Trophoblast cell (in vitro differentiated cells and primary cell): ENCODE data around the gene PCDHA3. TPM values are rescaled to one million over a fixed set of nuclear protein-coding genes. Genes with fewer than 3 reads are reported as not detected.

Experiments used
- DNase-seq, 2 donors: peaks; one replicate each; pipeline ENCODE4 v3.0.0-alpha.2; 2016
- H2AFZ ChIP-seq: 2 replicates; pipeline ENCODE4 v1.6.1; 2013; ENCODE audit warnings: low read length, moderate library complexity, mild to moderate bottlenecking; ENCODE audit not compliant: insufficient read depth, poor library complexity
- H2AK5ac ChIP-seq: 2 replicates; pipeline ENCODE4 v1.6.1; 2013; ENCODE audit warnings: mild to moderate bottlenecking, low read length
- H2BK120ac ChIP-seq: 2 replicates; pipeline ENCODE4 v1.6.1; 2013; ENCODE audit warnings: low read length, mild to moderate bottlenecking, moderate library complexity; ENCODE audit not compliant: insufficient read depth, poor library complexity
- H2BK12ac ChIP-seq: 2 replicates; pipeline ENCODE4 v1.6.1; 2013; ENCODE audit warnings: mild to moderate bottlenecking, low read length, moderate library complexity
- H2BK5ac ChIP-seq: 2 replicates; pipeline ENCODE4 v1.6.1; 2013; ENCODE audit warnings: low read length, low read depth, moderate library complexity, mild to moderate bottlenecking; ENCODE audit not compliant: poor library complexity
- H3K14ac ChIP-seq: 2 replicates; pipeline ENCODE4 v1.6.1; 2013; ENCODE audit warnings: mild to moderate bottlenecking, low read length
- H3K18ac ChIP-seq: 2 replicates; pipeline ENCODE4 v1.6.1; 2013; ENCODE audit warnings: mild to moderate bottlenecking, low read length
- H3K23ac ChIP-seq: 2 replicates; pipeline ENCODE4 v1.6.1; 2013; ENCODE audit warnings: low read length
- H3K27ac ChIP-seq: 2 replicates; pipeline ENCODE4 v1.5.1; 2013; ENCODE audit warnings: low read depth, mild to moderate bottlenecking, inconsistent platforms, low read length, moderate library complexity
- H3K27me3 ChIP-seq: 2 replicates; pipeline ENCODE4 v1.6.1; 2013; ENCODE audit warnings: inconsistent platforms, mild to moderate bottlenecking, low read length, moderate library complexity; ENCODE audit not compliant: insufficient read depth
- H3K36me3 ChIP-seq, 2 experiments: 1 replicate in 1 of 2; 2 replicates in 1 of 2; pipeline ENCODE4 v1.6.1; 2013; ENCODE audit warnings: low read length in 2 of 2, mild to moderate bottlenecking in 2 of 2, moderate library complexity in 1 of 2; ENCODE audit not compliant: insufficient read depth in 2 of 2, control insufficient read depth in 1 of 2
- H3K4ac ChIP-seq: 2 replicates; pipeline ENCODE4 v1.6.1; 2013; ENCODE audit warnings: low read depth, mild to moderate bottlenecking, low read length, moderate library complexity
- H3K4me1 ChIP-seq, 2 experiments: 1 replicate in 1 of 2; 2 replicates in 1 of 2; pipeline ENCODE4 v1.6.1; 2013; ENCODE audit warnings: low read length in 2 of 2, mild to moderate bottlenecking in 2 of 2, moderate library complexity in 1 of 2; ENCODE audit not compliant: insufficient read depth in 2 of 2, control insufficient read depth in 1 of 2
- H3K4me2 ChIP-seq: 2 replicates; pipeline ENCODE4 v1.6.1; 2013; ENCODE audit warnings: inconsistent platforms, mild to moderate bottlenecking, low read length, moderate library complexity
- H3K4me3 ChIP-seq: 2 replicates; pipeline ENCODE4 v1.5.1; 2013; ENCODE audit warnings: mild to moderate bottlenecking, low read depth, low read length, inconsistent platforms
- H3K79me1 ChIP-seq: one replicate; pipeline ENCODE4 v1.6.1; 2013; ENCODE audit warnings: low read length
- H3K79me2 ChIP-seq: 2 replicates; pipeline ENCODE4 v1.6.1; 2013; ENCODE audit warnings: low read length, mild to moderate bottlenecking; ENCODE audit not compliant: control insufficient read depth, insufficient read depth, poor library complexity
- H3K9ac ChIP-seq: 2 replicates; pipeline ENCODE4 v1.6.1; 2013; ENCODE audit warnings: mild to moderate bottlenecking, low read length
- H3K9me3 ChIP-seq: 2 replicates; pipeline ENCODE4 v1.6.1; 2013; ENCODE audit warnings: low read depth, mild to moderate bottlenecking, control low read depth, inconsistent platforms, low read length; ENCODE audit not compliant: insufficient read depth
- H4K12ac ChIP-seq: 2 replicates; pipeline ENCODE4 v1.6.1; 2013; ENCODE audit warnings: low read depth, mild to moderate bottlenecking, low read length, moderate library complexity
- H4K8ac ChIP-seq: 2 replicates; pipeline ENCODE4 v1.6.1; 2013; ENCODE audit warnings: low read depth, mild to moderate bottlenecking, low read length, moderate library complexity
- H4K91ac ChIP-seq: one replicate; pipeline ENCODE4 v1.6.1; 2013; ENCODE audit warnings: low read depth, mild to moderate bottlenecking, low read length, moderate library complexity
- WGBS: extraction: QIAGEN DNeasy Blood & Tissue Kit; methylation state at CpG from one replicate; pipeline ENCODE4 v1.1.7; 2013; ENCODE audit warnings: missing lambda C conversion rate; ENCODE audit not compliant: insufficient read length, insufficient coverage; ENCODE audit errors: extremely low coverage; 5-methylcytosine and 5-hydroxymethylcytosine counted together
- polyA plus RNA-seq: library from polyadenylated mRNA; stranded (reverse); fragments of 200-250 nt; gene quantifications from 2 replicates; pipeline ENCODE4 v1.2.3, GENCODE V29; 2013

The PCDHA3 gene
- polyA plus RNA-seq, result 0.64 and 0.72 TPM in 2 replicates

GRCh38 chr5:140800816-140801493 lies at the start of gene PCDHA3:
TSS of gene PCDHA3 (plus strand) at chr5:140801057.
- H3K27me3 ChIP-seq, result no peaks in the 10 kb centered on the region
- no peak within 1 kb of the TSS for H2BK12ac ChIP-seq
- no peak within 1 kb of the TSS for H2BK120ac ChIP-seq
- no peak within 1 kb of the TSS for H2BK5ac ChIP-seq
- no peak within 1 kb of the TSS for H4K91ac ChIP-seq
- peaks cover 2 to 10% of the 10 kb centered on the region in 2 experiments for H3K36me3 ChIP-seq
- H3K4me2 ChIP-seq, result no peak within 1 kb of the TSS
- H3K27ac ChIP-seq, result no peak within 1 kb of the TSS
- H3K79me1 ChIP-seq, result no peaks in the 10 kb centered on the region
- H4K12ac ChIP-seq, result no peak within 1 kb of the TSS
- H3K79me2 ChIP-seq, result no peaks in the 10 kb centered on the region
- H3K9me3 ChIP-seq, result peaks cover 24% of the 10 kb centered on the region
- no peak within 1 kb of the TSS for H3K14ac ChIP-seq
- no peak within 1 kb of the TSS for H3K4ac ChIP-seq
- no peaks in the 10 kb centered on the region for H3K4me1 ChIP-seq
- no peak within 1 kb of the TSS for H3K4me3 ChIP-seq
- no peak within 1 kb of the TSS for H2AK5ac ChIP-seq
- H4K8ac ChIP-seq, result no peak within 1 kb of the TSS
- WGBS, result no CpG with 5 or more reads among the region's 29 CpGs
- no peak within 1 kb of the TSS for H3K18ac ChIP-seq
- H3K9ac ChIP-seq, result no peak within 1 kb of the TSS
- no peak within 1 kb of the TSS for H3K23ac ChIP-seq
- DNase-seq, result no peak
- H2AFZ ChIP-seq, result no peak within 1 kb of the TSS

DNA sequence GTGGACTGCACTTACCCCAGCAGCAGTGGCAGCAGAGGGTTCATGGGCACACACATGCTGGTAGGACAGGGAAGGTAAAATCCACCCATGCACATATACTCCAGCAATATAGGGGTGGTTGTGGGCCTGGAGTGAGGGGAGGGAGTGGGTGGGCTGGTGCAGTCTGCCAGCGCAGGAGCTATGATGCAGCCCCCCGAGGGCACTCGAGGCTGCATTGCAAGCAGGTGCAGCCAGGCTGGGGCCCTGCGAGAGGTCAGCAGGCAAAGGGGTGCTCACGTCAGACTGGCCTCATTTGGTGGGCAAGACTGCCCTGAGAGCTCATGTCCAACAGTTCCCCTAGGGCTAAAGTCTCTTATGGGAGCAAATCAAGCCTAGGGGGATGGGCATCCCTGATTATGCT lies 47.3 kb upstream of the PCDHA3 start:
- WGBS, result no CpG with 5 or more reads among the region's 5 CpGs
- Histone ChIP-seq H3K27ac (no peak overlapping the region), H3K23ac (no peak overlapping the region), H2AK5ac (no peak overlapping the region), H3K27me3 (no peaks in the 10 kb centered on the region), H3K9me3 (peaks cover 14% of the 10 kb centered on the region), H4K8ac (no peak overlapping the region), H2BK120ac (no peak overlapping the region), H2BK12ac (no peak overlapping the region), H3K36me3 (no peaks in the 10 kb centered on the region), H3K4me3 (no peak overlapping the region), H3K9ac (no peak overlapping the region), H3K4me1 (no peaks in the 10 kb centered on the region), H3K18ac (no peak overlapping the region), H3K79me1 (no peaks in the 10 kb centered on the region), H3K4ac (no peak overlapping the region), H3K4me2 (no peak overlapping the region), H3K79me2 (no peaks in the 10 kb centered on the region), H4K12ac (no peak overlapping the region), H4K91ac (no peak overlapping the region), H3K14ac (no peak overlapping the region), H2AFZ (no peak overlapping the region), H2BK5ac (no peak overlapping the region)
- no peak for DNase-seq

DNA sequence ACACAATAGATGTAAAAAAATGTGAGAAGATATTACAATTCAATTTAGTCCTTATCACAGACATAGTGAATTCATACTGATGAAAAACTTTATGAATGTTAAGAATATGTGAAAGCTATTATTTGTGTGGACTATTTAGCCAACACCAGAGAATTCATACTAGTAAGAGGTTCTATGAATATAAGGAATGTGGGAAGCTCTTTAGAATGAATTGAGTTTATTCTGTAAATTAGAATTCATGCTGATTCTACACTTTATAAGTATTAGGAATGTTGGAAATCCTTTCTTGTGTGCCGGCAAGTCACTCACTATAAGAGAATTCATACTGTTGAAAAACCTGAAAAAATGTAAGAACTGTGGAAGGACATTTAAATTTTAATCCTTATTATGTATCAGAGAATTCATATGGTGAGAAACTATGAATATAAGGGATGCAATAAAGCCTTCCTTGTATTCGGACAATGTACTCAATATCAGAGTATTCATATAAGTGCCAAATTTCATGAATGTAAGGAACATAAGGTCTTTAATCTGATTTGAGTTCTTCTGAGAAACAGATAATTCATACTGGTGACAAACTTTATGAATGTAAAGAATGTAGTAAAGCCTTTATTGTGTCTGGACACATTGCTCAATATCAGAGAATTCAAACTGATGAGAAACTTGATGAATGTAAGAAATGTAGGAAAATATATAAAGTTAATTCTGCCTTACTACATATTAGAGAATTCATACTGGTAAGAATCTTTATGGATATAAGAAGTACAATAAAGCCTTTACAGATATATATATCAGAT lies 36.5 kb upstream of the PCDHA3 start:
- Histone ChIP-seq H2BK5ac (no peak overlapping the region), H3K18ac (no peak overlapping the region), H3K36me3 (no peaks in the 10 kb centered on the region), H3K4me1 (no peaks in the 10 kb centered on the region), H3K4ac (no peak overlapping the region), H4K8ac (no peak overlapping the region), H3K9me3 (peaks cover 15% of the 10 kb centered on the region), H4K91ac (no peak overlapping the region), H3K14ac (no peak overlapping the region), H3K9ac (no peak overlapping the region), H3K27me3 (no peaks in the 10 kb centered on the region), H2AFZ (no peak overlapping the region), H2BK12ac (no peak overlapping the region), H3K4me2 (no peak overlapping the region), H2BK120ac (no peak overlapping the region), H3K79me2 (no peaks in the 10 kb centered on the region), H3K79me1 (no peaks in the 10 kb centered on the region), H3K23ac (no peak overlapping the region), H3K27ac (no peak overlapping the region), H2AK5ac (no peak overlapping the region), H3K4me3 (no peak overlapping the region), H4K12ac (no peak overlapping the region)
- WGBS, result no CpG with 5 or more reads among the region's 2 CpGs
- DNase-seq, result peak in 1 of 2 donors; percentile 1

DNA sequence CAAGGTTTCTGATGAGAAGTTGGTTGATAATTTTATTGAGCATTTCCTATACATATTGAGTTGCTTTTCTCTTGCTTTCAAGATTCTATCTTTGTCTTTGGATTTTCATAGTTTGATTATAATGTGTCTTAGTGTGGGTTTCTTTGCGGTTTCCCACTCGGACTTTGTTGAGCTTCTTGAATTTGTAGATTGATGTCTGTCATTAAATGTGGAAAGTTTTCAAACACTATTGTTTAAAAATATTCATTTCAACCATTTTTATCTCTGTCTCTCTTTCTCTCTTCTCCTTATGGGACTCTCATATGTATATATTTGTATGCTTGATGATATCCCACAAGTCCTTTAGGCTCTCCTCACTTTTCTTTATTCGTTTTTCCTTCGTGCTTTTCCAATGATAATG lies 33.4 kb upstream of the PCDHA3 start:
- H2BK120ac ChIP-seq, result no peak overlapping the region
- no peak overlapping the region for H4K91ac ChIP-seq
- H3K4me3 ChIP-seq, result no peak overlapping the region
- H4K8ac ChIP-seq, result no peak overlapping the region
- H2BK5ac ChIP-seq, result no peak overlapping the region
- no peak overlapping the region for H2BK12ac ChIP-seq
- no peak overlapping the region for H3K4me2 ChIP-seq
- H3K18ac ChIP-seq, result no peak overlapping the region
- no peak overlapping the region for H2AFZ ChIP-seq
- H2AK5ac ChIP-seq, result no peak overlapping the region
- H4K12ac ChIP-seq, result no peak overlapping the region
- no peaks in the 10 kb centered on the region for H3K36me3 ChIP-seq
- no peaks in the 10 kb centered on the region for H3K4me1 ChIP-seq
- no peak overlapping the region for H3K27ac ChIP-seq
- H3K23ac ChIP-seq, result no peak overlapping the region
- H3K14ac ChIP-seq, result no peak overlapping the region
- WGBS, result no CpG with 5 or more reads among the region's 4 CpGs
- no peak overlapping the region for H3K9ac ChIP-seq
- peaks cover 6% of the 10 kb centered on the region for H3K9me3 ChIP-seq
- no peak overlapping the region for H3K4ac ChIP-seq
- H3K79me2 ChIP-seq, result no peaks in the 10 kb centered on the region
- H3K79me1 ChIP-seq, result no peaks in the 10 kb centered on the region
- DNase-seq, result no peak
- H3K27me3 ChIP-seq, result no peaks in the 10 kb centered on the region
